NCI-H82 (cell line): ENCODE measurements around the gene SLC44A3.
A peak's percentile ranks its signal among the peaks of the same experiment; 100 is the strongest.

Experiments
- DNase-seq: peaks from one replicate; lab custom pipeline; 2025; lab: John Stamatoyannopoulos, UW

The SLC44A3 gene

DNA sequence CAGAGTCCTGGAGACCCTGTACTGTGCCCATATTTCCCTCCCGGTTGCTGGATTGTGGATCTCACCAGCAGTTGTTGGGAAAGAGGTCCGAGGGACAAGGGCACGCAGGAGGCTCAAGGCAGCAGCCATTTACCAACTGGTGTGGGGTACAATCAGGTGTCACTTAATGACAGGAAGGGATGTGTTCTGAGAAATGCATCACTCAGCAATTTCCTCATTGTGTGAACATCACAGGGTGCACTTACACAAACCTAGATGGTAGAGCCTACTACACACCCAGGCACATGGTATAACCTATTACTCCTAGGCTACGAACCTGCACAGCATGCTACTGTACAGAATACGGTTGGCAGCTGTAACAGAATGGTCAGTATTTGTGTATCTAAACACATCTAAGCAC, 20.7 kb downstream of the SLC44A3 start:
- DNase-seq: no peak

DNA sequence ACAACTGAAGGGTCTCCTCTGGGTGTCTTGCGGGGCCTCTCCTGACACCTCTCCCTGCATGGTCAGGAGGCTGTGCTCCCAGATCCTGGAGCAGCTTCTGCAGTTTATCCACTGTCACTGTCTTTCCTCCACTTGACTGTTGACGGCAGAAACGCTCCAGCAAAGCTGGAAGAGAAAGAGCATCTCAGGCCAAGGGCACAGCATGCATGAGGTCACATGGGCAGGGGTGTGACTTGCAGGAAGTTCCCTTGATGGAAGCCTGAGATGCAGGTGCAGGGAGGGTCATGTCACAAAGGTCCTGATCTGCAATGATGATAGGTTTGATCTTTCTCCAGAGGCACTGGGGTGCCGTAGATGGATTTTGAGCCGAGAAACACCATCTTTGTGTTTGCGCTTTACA, 23.3 kb downstream of the SLC44A3 start:
- no peak for DNase-seq

DNA sequence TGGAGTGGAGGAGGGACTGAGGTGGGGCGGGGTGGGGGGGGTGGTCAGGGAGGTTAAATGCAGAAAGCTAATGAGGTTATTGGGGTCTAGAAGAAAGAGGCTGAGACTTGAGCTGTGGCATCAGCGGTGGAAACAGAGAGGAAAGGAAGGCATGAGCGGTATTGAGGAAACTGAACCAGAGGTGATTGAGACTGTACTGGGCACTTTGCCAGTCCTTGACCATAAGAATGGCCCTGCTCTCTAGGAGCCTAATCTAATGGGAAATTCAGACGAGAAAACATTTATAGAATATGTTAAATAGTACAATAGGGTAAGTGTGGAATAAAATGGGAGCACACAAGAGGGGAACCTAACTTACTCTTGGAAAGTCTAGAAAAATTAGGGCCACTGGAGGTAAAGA, 23.7 kb downstream of the SLC44A3 start:
- DNase-seq: no peak

DNA sequence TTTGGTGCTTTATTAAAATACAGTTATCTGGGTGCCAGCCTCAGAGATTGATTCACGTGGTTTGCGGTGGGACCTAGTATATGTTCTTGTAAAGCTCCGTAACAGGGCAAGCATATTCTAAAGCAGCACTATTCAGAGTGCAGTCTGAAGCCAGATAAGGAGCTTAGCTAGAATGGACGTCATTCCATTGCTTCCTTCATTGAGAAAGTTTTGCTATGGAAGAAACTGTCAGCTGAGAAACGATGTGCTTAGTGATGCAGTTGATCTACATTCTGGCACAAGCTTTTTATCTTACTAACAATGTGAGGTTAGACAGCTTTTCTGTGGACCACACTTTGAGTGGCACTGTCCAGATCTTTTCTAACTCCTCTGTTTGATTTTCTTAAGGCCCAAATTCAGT, 26.2 kb downstream of the SLC44A3 start:
- DNase-seq: no peak

DNA sequence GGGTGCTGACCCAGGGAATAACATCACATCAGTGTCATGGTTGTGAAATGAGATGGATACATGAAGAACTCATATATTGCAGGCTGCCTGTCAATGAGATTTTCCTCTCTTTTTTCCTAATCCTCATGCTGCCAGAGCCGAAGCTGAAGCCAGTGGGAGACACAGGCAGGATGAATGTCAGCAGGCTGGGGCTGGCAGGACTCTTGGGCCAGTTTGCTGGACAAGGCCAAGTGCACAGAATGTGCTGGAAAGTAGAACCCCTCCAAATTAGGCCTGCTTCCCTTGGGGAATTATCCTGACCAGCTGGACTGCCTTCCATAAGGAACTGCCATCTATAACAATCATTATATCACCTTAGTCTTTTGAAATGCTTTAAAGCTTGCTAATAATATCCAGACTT, 31.4 kb downstream of the SLC44A3 start:
- DNase-seq: no peak

DNA sequence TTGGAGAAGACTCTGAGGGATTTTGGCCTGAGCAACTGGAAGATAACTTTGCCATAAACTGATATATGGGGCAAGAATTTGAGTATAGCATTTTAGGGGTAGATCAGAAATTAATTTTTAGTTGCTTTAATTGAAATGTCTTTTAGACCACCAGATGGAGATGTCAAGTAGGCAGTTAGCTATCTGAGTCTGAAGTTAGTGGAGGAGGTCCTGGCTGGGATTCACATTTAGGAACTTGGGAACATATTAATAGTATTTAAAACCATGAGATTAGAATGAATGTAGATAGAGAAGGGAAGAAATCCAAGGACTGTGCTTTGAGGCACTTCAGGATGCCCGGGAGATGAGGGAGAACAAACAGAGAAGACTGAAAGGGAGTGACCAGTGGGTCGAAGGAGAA, 32.6 kb downstream of the SLC44A3 start:
- no peak for DNase-seq

DNA sequence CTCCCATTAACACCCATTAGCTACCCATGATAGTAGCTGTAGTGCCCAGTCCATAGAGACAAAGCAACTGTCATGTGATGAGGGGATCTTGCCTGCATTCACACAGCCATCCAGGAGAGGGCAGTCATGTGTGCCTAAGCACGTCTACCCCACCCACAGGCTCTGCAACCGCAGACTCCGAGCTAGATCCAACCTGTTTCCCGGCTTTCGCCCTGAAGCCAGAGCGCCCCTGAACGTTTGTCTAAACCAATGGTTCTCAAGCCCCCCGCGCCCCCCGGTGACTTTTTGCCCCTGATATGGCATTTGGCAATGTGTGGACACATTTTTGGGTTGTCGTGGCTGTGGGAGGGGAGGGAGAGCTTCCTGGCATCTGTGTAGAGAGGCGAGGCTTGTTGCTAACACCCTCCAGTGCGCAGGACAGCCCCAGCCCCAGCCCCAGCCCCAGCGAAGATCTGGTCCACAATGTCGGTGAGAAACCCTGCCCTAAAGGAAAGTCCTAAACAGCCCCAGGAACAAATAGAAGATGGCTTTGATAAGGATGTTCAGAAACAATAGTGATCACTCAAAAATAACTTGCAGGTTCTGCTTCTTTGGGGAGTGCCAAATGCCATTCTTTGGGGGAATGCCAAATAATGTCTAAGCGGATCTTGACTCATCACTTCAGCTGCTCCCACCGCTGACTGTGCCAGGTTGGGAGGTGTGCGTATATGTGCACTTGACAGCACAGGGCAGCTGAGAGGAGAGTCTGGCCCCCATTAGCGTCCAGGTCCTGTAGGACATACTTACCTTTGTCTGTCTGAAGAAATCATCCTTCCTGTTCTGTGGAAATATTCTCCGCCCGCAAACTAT, 34.5 kb downstream of the SLC44A3 start:
- peak; percentile 94 for DNase-seq

DNA sequence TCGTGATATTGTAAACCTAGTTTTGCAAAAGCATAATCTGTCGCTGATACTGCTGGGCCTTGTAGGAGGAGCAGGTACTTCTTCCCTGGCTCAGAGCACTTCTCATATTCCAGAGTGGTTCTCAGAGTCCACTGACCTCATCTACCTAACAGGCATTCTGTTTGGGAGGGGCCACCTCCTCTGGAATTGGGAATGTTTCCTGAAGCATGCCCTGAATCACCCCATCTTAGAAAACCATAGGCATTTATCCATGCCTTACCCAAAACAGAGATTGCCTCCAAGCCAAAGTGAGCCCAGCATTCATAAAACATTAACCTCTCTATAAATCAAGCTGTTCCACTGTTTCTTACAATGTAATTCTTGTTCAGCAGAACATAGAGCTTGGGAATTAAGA, 35.1 kb downstream of the SLC44A3 start:
- no peak for DNase-seq

DNA sequence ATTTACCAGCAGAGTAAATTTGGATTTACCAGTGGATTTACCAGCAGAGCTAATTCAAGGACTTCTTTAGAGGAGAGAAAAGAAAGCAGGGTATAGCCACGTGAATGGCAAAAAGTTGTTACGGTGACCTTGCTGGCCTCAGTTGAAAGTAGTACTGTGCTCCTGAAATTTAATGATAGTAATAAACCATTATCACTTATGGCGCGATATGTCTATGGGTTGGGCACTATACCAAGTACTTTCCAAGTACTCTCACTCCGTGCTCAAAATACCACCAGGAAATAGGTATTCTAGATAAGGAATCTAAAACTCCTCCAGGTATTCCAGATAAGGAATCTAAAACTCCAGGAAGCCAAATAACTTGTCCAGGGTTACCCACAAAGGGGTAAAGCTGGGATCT, 35.8 kb downstream of the SLC44A3 start:
- no peak for DNase-seq

DNA sequence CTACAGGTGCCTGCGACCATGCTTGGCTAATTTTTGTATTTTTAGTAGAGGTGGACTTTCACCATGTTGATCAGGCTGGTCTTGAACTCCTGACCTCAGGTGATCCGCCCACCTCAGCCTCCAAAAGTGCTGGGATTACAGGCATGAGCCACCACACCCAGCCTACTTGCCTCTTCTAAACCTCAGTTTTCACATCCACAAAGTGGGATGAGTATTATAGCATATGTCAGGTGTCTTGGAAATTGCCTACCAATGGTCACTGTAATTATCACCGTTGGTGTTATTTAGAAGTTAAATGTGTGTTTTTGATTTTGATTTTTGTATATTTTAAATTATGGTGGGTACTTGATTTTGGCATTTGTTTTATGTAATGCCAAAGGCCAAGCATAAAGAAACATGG, 36.7 kb downstream of the SLC44A3 start:
- no peak for DNase-seq

DNA sequence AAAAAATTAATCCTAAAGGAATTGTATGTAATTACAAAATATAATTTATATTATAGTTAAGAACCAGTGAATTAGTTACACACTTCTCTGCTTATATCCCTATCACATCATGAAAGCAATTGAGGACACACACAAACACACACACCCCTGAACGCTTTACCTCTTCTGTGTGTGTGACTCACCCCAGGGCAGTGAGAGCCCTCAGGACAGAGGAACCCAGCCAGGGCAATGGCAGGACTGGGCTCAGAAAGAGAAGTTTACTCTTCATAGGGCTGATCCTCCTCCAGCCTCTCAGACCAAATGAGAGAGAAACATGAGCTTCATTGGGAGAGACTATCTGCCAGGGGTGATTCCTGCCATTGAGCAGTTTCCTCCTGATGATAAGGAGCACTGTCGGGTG, 38.1 kb downstream of the SLC44A3 start:
- no peak for DNase-seq

DNA sequence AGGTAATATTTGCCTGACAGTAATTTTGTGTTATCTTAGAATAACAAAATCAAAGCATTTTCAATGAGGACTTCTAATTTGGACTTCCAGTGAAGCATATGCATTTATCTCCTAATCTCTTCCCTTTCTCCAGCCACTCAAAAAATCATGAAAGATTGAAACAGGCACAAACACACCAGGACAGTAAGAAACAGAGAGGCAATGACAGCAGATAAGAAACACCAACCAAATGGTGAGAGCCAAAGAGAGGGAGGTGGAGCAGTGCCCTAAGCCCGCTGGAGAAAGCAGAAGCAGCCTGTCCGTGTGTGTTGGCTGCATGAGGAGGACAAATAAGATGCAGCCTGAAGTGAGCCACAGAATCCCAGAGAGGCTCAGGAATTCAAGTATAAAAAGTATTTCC, 39.0 kb downstream of the SLC44A3 start:
- no peak for DNase-seq

DNA sequence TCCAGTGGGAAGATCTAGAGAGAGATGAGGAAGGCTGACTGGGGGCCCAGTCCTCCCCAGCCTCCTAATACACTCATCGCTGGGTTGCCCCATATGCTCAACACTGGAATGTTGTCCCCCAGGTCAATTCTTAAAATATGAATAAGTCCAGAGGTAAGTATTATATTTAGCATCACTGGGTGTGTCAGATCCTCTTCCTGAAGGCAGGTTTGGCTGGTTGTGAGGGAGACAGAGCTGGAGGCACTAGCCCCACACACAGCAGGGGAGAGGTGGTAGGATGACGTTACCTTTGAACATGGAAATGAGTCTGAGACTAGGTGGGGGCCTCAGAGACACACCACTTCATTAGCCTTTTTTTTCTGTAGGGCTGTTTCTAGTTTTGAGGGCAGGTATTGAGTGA, 42.6 kb downstream of the SLC44A3 start:
- no peak for DNase-seq

DNA sequence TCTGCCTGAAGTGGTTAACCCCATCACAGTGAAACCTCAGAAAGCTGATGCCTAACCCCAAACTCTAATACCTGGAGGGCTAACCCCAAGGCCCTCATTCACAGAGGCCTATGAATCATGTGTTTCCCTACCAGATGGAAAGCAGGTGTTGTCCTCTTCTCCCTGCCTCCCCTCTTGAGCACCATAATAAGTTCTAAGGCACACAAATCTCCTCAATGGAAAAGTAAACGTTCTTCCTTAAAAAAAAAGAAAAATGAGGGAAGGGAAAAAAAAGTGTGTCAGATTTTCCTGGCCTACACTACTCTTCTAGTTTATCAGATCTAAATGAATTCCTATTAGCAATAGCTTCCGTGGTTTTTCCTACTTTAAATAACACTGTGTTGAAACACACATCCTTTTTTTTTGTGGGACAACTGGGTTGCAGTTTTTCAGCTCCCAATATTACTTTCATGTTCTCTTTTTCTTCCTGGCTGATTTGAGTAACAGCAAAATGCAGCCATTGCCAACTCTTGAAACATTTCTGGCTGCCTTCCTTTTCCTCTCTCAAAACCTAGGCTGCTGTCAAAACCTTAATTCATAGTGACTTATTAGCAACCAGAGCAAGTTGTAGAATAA, 43.2 kb downstream of the SLC44A3 start:
- no peak for DNase-seq

DNA sequence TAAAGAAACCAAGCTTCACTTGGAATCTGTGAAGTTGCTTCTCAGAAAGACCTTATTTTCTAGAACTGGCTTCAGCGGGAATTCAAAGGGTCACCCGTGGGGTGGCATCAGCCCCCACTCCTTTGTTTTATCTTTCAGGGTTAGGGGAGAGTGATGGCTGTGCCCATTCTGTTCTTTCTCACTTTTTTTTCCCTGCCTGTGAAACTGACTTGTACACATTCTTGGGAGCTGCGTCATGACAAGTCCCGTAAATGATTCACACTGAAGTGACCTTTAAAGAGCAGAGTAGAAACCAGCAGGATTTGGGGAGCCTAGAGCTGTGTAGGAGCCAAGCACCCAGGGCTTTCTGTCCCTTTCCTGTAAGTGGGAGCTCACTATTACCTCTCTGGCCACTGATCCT, 43.8 kb downstream of the SLC44A3 start:
- DNase-seq: no peak

DNA sequence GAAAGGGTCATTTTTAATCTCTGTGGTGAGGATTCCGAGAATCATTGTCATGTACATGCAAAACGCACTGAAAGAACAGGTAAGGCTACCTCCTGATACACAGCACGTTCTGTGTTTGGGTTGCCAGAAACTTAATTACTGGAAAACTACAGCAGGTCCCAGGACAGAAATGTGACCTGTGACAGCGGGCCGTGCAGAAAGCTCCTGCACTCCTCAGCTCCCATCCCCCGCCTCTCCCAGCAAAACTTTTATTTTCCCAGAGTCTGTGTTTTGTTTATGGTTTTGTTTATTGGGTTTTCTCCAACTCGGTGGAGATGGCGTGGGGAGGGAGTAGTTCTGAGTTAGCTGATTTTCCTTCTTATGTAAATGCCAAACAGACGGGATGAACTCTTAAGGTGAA, 44.7 kb downstream of the SLC44A3 start:
- DNase-seq: no peak

DNA sequence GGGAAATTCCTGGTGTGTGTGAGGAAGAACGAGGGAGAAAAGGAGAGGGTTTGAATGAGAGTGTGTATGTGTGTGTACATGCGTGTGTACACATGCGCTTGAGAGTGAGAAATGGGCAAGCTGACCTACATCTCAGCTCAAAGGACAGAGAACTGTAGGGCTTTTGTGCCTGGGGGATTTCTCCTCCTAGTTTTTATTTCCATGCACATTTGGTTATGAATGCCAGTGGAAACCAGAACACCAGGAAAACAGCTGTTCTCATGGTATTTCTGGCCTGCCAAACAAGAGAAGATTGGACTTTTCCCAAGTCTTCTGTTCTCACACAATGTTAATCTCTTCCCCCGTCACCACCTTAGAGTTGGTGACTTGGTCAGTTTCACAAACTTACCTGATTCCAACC, 45.2 kb downstream of the SLC44A3 start:
- DNase-seq: no peak

DNA sequence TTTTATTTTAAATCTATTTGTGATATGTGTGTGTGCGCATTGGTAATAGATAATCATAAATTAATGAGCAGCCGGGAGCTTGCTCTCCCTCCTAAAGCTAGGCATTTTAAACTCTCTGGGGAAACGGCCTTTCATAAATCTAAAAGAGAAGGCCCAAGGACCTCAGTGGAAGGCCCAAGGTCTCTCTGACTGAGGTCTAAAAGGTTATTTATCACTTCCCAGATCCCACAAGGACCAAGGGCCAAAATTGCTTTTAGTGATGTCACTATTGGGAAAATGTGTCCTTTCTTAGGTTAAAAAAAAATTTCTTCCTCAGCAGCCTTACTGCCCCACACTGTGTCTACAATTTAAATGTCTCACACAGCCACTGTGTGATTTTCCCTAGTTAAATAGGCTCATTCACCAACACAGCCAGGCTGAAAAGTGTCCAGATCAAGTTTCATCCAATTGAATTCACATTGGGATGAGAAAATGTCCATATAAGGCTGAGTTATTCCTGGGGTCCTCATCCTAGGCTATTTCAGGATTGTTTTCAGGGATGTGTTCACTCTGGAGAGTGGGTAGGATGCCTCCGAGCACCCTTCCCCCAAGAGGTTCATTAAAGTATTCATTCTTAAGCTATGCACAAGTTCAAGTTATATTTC, 46.1 kb downstream of the SLC44A3 start:
- DNase-seq: no peak

DNA sequence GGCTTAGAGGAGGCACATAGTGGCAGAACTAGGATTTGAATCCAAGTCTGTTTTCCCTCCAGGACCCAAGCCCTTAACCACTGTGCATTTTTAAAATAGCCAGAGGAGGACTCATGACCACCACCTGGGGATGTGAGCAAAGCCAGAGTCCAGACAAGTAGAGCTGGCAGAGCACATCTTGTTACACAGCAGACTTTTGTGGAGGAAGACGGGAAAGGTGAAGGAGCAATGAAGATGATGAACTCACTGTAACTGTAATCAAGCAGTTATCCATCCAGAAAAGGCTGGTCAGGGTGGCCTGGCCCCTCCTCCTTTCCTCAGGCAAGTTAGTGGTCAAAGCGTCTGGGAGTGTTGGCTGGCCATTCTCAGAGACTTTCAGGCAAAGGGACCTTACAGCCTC, 50.9 kb downstream of the SLC44A3 start:
- no peak for DNase-seq

DNA sequence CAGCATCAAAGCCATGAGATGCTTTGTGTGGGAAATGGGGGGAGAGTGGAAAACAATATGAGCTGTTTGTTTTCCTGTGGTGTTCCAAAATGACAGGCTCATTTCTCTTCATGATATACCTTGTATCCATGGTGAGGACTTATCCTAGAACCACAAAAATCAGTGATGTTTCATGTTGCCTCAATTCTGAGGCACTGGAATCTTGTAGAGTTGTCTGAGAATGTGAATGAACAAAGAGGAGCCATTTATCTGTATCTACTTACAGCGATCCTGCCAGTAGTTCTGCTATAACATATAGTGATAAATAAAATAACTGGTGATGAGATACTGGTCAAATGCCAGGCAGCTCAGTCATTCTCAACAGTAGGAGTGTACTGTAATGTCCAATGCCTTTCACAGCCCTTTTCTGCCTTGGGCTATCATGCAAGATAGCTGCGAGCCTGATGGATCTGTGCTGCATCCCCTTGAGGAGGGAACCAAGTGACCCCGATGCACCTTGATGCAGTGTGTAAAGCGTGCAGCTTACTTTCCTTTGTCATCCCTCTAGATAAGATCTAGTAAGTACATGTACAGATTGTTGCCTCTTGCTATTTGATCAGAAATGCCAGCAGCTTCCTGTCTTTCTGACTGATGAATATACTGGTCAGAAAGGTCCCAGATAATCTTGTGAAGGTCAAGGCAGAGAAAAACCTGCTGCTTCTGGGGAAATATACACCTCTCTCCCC, 52.8 kb downstream of the SLC44A3 start:
- peak; percentile 37 for DNase-seq

DNA sequence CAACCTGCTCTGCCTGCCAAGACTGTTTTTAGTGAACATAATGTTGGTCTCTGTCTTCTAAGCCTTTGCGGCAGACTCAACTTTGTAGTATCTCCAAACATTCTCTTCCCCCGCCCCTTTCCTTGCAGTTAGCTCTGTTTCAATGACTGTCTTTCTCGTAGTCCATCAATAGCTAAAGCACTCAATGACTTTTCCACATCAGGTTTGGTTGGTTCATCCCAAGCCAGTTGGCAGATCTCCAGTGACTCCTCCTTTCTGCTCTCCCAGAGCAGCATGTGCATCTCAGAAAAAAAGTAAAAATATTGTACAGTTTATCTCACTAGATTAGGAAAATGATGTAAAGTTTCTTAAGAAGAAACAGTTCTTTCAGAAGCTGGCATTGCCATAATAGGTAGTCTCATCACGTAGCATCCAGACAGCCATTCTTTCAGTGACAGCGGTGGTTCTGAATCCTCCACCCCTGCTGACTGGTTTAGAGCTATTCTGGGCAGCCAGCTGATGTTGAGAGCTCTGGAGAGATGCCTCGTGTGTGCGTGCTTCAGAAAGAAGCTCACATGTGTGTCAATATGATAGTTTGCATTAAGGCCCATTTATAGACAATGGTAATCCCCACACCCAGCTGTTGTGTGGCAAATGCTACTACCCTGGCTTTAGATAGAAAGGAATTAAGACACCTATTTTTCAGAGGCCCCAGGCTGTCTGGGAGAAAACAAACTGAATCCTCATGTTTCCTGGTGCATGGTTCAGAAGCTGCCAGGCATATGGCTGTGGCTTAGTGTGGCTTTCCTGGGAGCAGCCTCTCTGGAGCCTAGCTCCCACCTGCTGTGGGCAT, 53.6 kb downstream of the SLC44A3 start:
- peak; percentile 95 for DNase-seq

DNA sequence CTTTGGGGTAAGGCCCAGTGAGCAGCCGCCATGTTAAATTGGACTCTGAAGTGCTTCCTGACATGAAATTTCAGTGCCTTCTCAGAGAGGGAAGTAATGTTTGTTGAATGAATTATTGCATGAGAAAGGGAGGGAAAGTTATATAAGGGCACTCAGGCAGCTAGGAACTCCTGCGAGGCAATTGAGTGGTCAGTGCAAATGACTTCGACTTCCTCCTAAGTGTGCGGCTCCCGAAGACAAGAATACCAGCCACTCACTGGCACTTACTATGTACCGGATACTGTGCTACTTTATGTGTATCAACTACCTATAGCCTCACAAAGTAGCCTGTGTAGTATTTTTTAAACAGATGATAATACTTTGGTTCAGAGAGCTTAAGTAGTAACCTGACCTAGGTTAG, 54.3 kb downstream of the SLC44A3 start:
- no peak for DNase-seq
